Stomach (tissue), 4 donors: ENCODE data around the gene UCN3.

Source experiments
- CTCF ChIP-seq, 7 experiments: fragments of 450-650 bp in 4 of 7; fragments of 200-600 bp in 3 of 7; sonication (generic) in 3 of 7; IDR thresholded peaks; one replicate each; pipeline ENCODE4 v1.5.1; 2016 to 2019; ENCODE audit warnings: antibody characterized with exemption in 7 of 7, control low read depth in 2 of 7, mild to moderate bottlenecking in 1 of 7
- POLR2AphosphoS5 ChIP-seq, 3 donors: sonication (generic); formaldehyde crosslinking; IDR thresholded peaks; one replicate each; pipeline ENCODE4 v1.6.1; 2016; ENCODE audit warnings: antibody characterized with exemption in 3 of 3

GRCh38 chr10:5319863-5320262 is 44.9 kb upstream of the UCN3 start:
- TF ChIP-seq POLR2AphosphoS5 (IDR thresholded peaks at IDR 0.05) = no peak
- no peak for TF ChIP-seq CTCF (IDR thresholded peaks at IDR 0.05)
